Liver (tissue), 3 donors: Measurements from ENCODE around the gene TRPM1.

Source experiments
- ATF3 ChIP-seq: IDR thresholded peaks from 2 replicates; pipeline ENCODE4 v1.6.1; 2016; ENCODE audit warnings: antibody characterized with exemption
- CTCF ChIP-seq: fragments of 150-350 bp; IDR thresholded peaks from 2 replicates; pipeline ENCODE4 v1.5.1; 2017; ENCODE audit warnings: improper control_type of control experiment, low read depth, low read length; ENCODE audit not compliant: missing input control
- FOXA1 ChIP-seq: IDR thresholded peaks from 2 replicates; pipeline ENCODE4 v1.6.1; 2016; ENCODE audit warnings: antibody characterized with exemption
- GABPA ChIP-seq, 2 donors: IDR thresholded peaks in 1 of 2; conservative IDR thresholded peaks in 1 of 2; 2 replicates each; pipeline ENCODE4 v1.6.1; 2016; ENCODE audit warnings: antibody characterized with exemption in 2 of 2, mild to moderate bottlenecking in 1 of 2, moderate library complexity in 1 of 2
- JUND ChIP-seq, 2 donors: IDR thresholded peaks; 2 replicates each; pipeline ENCODE4 v1.6.1; 2016; ENCODE audit warnings: antibody characterized with exemption in 2 of 2
- RAD21 ChIP-seq, 2 donors: IDR thresholded peaks; 2 replicates each; pipeline ENCODE4 v1.6.1; 2016; ENCODE audit warnings: antibody characterized with exemption in 2 of 2, mild to moderate bottlenecking in 2 of 2
- REST ChIP-seq: IDR thresholded peaks from 2 replicates; pipeline ENCODE4 v1.6.1; 2016; ENCODE audit warnings: antibody characterized with exemption, mild to moderate bottlenecking
- RXRA ChIP-seq, 2 donors: IDR thresholded peaks; 2 replicates each; pipeline ENCODE4 v1.6.1; 2017 to 2018; ENCODE audit warnings: antibody characterized with exemption in 2 of 2, mild to moderate bottlenecking in 1 of 2
- TAF1 ChIP-seq: conservative IDR thresholded peaks from 2 replicates; pipeline ENCODE4 v1.6.1; 2016; ENCODE audit warnings: antibody characterized with exemption, mild to moderate bottlenecking
- donor health status: healthy.
- donor health status: healthy.

GRCh38 chr15:31070867-31071266 is 30.7 kb downstream of the TRPM1 start:
- TF ChIP-seq ATF3: no peak
- TF ChIP-seq CTCF: no peak
- no peak for TF ChIP-seq FOXA1
- TF ChIP-seq TAF1: no peak
- TF ChIP-seq REST: no peak
- TF ChIP-seq GABPA (IDR thresholded peaks at IDR 0.05 in 1 of 2, conservative IDR thresholded peaks at IDR 0.05 in 1 of 2): no peak
- TF ChIP-seq RAD21 (IDR thresholded peaks at IDR 0.05): no peak
- TF ChIP-seq JUND (IDR thresholded peaks at IDR 0.05): no peak
- no peak for TF ChIP-seq RXRA (IDR thresholded peaks at IDR 0.05)
